Measurements from ENCODE around the gene NLRP3. TPM values are rescaled to one million over a fixed set of nuclear protein-coding genes. Genes with fewer than 3 reads are reported as not detected.

Gene NLRP3
- total and polyA plus RNA-seq, 2 donors from 2014 or later: 4.0 TPM; not detected in 1

GRCh38 chr1:247367786-247368422, 48.1 kb upstream of the NLRP3 start:
- intact Hi-C loops (cut with DNase I): no loop called here
- H3K36me3 ChIP-seq (ENCODE audit: control insufficient read depth in 2 of 3, insufficient read depth in 3 of 3, low read length in 3 of 3): no peaks in the 10 kb centered on the region
- no peaks in the 10 kb centered on the region for H3K27me3 ChIP-seq (ENCODE audit: control insufficient read depth, insufficient read depth, low read length)
- no peaks in the 10 kb centered on the region for H3K4me1 ChIP-seq (ENCODE audit: control insufficient read depth in 2 of 3, insufficient read depth in 2 of 3, low read depth in 1 of 3, low read length in 3 of 3)
- no peak overlapping the region for H3K27ac ChIP-seq (ENCODE audit: low read depth in 2 of 2, low read length in 2 of 2)
- H3K4me3 ChIP-seq (ENCODE audit: low read length in 3 of 3): no peak overlapping the region
- DNase-seq: peak in 3 of 5 donors; percentile 17 to 53 (median 37)
- H3K9ac ChIP-seq (ENCODE audit: low read length in 3 of 3): no peak overlapping the region
- no peaks in the 10 kb centered on the region for H3K9me3 ChIP-seq (ENCODE audit: control insufficient read depth in 2 of 3, insufficient read depth in 1 of 3, low read length in 3 of 3)
- TF ChIP-seq CTCF (IDR thresholded peaks at IDR 0.05; ENCODE audit: borderline replicate concordance, extremely low read depth, insufficient read depth): no peak
- no peak for FAIRE-seq

- no peaks in the 10 kb centered on the region for H3K4me1 ChIP-seq (ENCODE audit: control insufficient read depth in 2 of 3, insufficient read depth in 2 of 3, low read depth in 1 of 3, low read length in 3 of 3)
- H3K9me3 ChIP-seq (ENCODE audit: control insufficient read depth in 2 of 3, insufficient read depth in 1 of 3, low read length in 3 of 3): no peaks in the 10 kb centered on the region
- no peak overlapping the region for H3K9ac ChIP-seq (ENCODE audit: low read length in 3 of 3)
- no peak overlapping the region for H3K27ac ChIP-seq (ENCODE audit: low read depth in 2 of 2, low read length in 2 of 2)
- intact Hi-C loops (cut with DNase I): no loop called here
- DNase-seq (peak in 2 of 5 donors; percentile 54 to 55), FAIRE-seq (no peak)
- no peaks in the 10 kb centered on the region for H3K36me3 ChIP-seq (ENCODE audit: control insufficient read depth in 2 of 3, insufficient read depth in 3 of 3, low read length in 3 of 3)
- H3K4me3 ChIP-seq (ENCODE audit: low read length in 3 of 3): no peak overlapping the region
- no peak for TF ChIP-seq CTCF (IDR thresholded peaks at IDR 0.05; ENCODE audit: borderline replicate concordance, extremely low read depth, insufficient read depth)
- H3K27me3 ChIP-seq (ENCODE audit: control insufficient read depth, insufficient read depth, low read length): no peaks in the 10 kb centered on the region
Measured at GRCh38 chr1:247368490-247369145, 47.4 kb upstream of the NLRP3 start.

- DNase-seq: no peak
- FAIRE-seq: no peak
- no peak for TF ChIP-seq CTCF (IDR thresholded peaks at IDR 0.05; ENCODE audit: borderline replicate concordance, extremely low read depth, insufficient read depth)
Measured at GRCh38 chr1:247370786-247371732, 44.9 kb upstream of the NLRP3 start.

More at GRCh38 chr1:247370786-247371732, 44.9 kb upstream of the NLRP3 start:
- H3K4me3 ChIP-seq (ENCODE audit: low read length in 3 of 3): no peak overlapping the region
- no peaks in the 10 kb centered on the region for H3K27me3 ChIP-seq (ENCODE audit: control insufficient read depth, insufficient read depth, low read length)
- H3K36me3 ChIP-seq (ENCODE audit: control insufficient read depth in 2 of 3, insufficient read depth in 3 of 3, low read length in 3 of 3): no peaks in the 10 kb centered on the region
- intact Hi-C loops (cut with DNase I): no loop called here
- H3K27ac ChIP-seq (ENCODE audit: low read depth in 2 of 2, low read length in 2 of 2): no peak overlapping the region
- no peak overlapping the region for H3K9ac ChIP-seq (ENCODE audit: low read length in 3 of 3)
- no peaks in the 10 kb centered on the region for H3K4me1 ChIP-seq (ENCODE audit: control insufficient read depth in 2 of 3, insufficient read depth in 2 of 3, low read depth in 1 of 3, low read length in 3 of 3)
- no peaks in the 10 kb centered on the region for H3K9me3 ChIP-seq (ENCODE audit: control insufficient read depth in 2 of 3, insufficient read depth in 1 of 3, low read length in 3 of 3)
